MCF 10A (cell line): ENCODE data around the gene ARHGEF17. TPM values are rescaled to one million over a fixed set of nuclear protein-coding genes. Genes with fewer than 3 reads are reported as not detected.

ENCODE experiments used
- BruUV-seq: library from RNA; stranded (reverse); fragments of 400-500 nt; replicated peaks from 2 replicates; lab custom pipeline; 2021; lab: Mats Ljungman, UMichigan
- CTCF ChIA-PET: fragments of 300-600 bp; sonication (Branson Sonifier 250); formaldehyde crosslinking; extraction: SDS; loops from one replicate; lab custom pipeline; 2021; ENCODE audit warnings: antibody characterized with exemption, inconsistent platforms; lab: Yijun Ruan, JAX
- POLR2A ChIA-PET: fragments of 300-600, 350-650 bp; sonication (Branson Sonifier 250); formaldehyde crosslinking; extraction: SDS; loops from one replicate; lab custom pipeline; 2020; ENCODE audit warnings: antibody characterized with exemption, inconsistent platforms; lab: Yijun Ruan, JAX
- DNase-seq: peaks from one replicate; pipeline ENCODE4 v3.0.0-alpha.2; 2018; ENCODE audit not compliant: unreplicated experiment
- H3K27ac Mint-ChIP-seq: one replicate; pipeline ENCODE4 v1.8.0; 2022; ENCODE audit warnings: mild to moderate bottlenecking, low read depth, mixed read lengths; ENCODE audit not compliant: unreplicated experiment
- H3K27me3 Mint-ChIP-seq: one replicate; pipeline ENCODE4 v1.8.0; 2022; ENCODE audit warnings: mixed read lengths; ENCODE audit not compliant: insufficient read depth, unreplicated experiment
- H3K36me3 Mint-ChIP-seq: one replicate; pipeline ENCODE4 v1.8.0; 2022; ENCODE audit warnings: mild to moderate bottlenecking, moderate library complexity, mixed read lengths; ENCODE audit not compliant: insufficient read depth, unreplicated experiment
- H3K4me1 Mint-ChIP-seq: one replicate; pipeline ENCODE4 v1.8.0; 2022; ENCODE audit warnings: mixed read lengths; ENCODE audit not compliant: insufficient read depth, unreplicated experiment
- H3K4me3 Mint-ChIP-seq: one replicate; pipeline ENCODE4 v1.8.0; 2022; ENCODE audit warnings: mild to moderate bottlenecking, moderate library complexity, mixed read lengths; ENCODE audit not compliant: unreplicated experiment
- H3K9me3 Mint-ChIP-seq: one replicate; pipeline ENCODE4 v1.8.0; 2022; ENCODE audit warnings: mixed read lengths; ENCODE audit not compliant: unreplicated experiment
- CTCF ChIP-seq: fragments of 200-600 bp; IDR thresholded peaks from one replicate; pipeline ENCODE4 v1.8.0; 2022; ENCODE audit warnings: antibody characterized with exemption, mild to moderate bottlenecking; ENCODE audit not compliant: unreplicated experiment
- intact Hi-C: fragments of 100-400 bp; cut with micrococcal nuclease; formaldehyde crosslinking; loops from 2 replicates; pipeline ENCODE4 v1.14.1; 2022
- total RNA-seq: library from RNA; stranded (reverse); gene quantifications from 2 replicates; pipeline ENCODE4 v1.2.3, GENCODE V29; 2022

The ARHGEF17 gene
- total RNA-seq, 1 experiment from 2014 or later: 27.6 TPM

DNA sequence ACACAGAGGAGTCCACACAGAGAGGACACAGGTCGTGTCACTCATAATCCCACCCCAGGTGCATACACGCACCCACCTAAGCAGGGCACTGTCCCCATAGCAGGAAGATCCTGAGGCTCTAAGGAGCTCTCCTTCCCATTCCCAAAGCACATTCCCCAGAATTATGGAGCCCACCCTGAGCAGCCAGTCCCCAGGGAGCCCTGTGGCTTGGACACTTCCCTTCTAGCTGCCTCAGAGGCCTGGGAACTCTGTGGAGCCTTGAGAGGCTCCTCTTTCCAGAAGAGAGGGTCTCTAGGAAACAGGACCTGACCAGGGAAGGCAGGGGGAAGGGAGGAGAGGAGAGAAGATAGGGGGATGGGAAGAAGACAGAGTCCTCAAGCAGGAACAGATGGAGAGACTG, 29.8 kb downstream of the ARHGEF17 start:
- Mint-ChIP-seq H3K27ac (no peak overlapping the region), H3K27me3 (no peaks in the 10 kb centered on the region), H3K4me1 (peaks cover 24% of the 10 kb centered on the region), H3K4me3 (no peak overlapping the region), H3K36me3 (peaks cover 6% of the 10 kb centered on the region), H3K9me3 (no peaks in the 10 kb centered on the region)
- intact Hi-C loops: no loop called here
- POLR2A ChIA-PET: interaction anchor here (0.8 to 0.9 kb wide), 2 partner anchors 29 to 31 kb away, joined by 5 to 6 read pairs; partner anchors contain the start of gene ARHGEF17
- CTCF ChIA-PET: interaction anchor here (0.6 to 7.5 kb wide), 5 partner anchors 12 to 313 kb away, joined by 4 to 127 read pairs (median 11); partner anchors contain the start of gene ARHGEF17
- TF ChIP-seq CTCF: no peak
- no TSS peak for BruUV-seq
- no peak for DNase-seq

DNA sequence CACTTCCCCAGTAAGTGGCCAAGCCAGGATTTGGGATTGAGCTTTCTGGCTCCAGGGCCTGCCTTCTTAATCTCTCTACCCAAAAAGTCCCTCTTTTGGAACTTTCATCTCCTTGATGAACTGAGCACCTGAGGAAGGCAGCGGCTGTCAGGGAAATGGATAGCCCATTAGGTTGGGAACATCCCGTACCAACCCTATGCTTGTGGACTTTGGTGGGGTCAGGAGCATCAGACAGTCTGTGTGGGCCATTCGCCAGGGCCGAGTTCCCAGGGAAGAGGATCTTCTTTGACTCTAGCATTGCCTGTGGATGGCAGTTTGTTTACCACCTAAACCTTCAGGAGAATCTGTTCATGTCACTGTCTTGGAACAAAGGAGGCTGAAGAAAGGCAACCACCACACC, 30.2 kb downstream of the ARHGEF17 start:
- TF ChIP-seq CTCF: no peak
- no TSS peak for BruUV-seq
- POLR2A ChIA-PET: no interaction called here
- CTCF ChIA-PET: interaction anchor here (1.5 to 7.5 kb wide), 3 partner anchors 12 to 55 kb away, joined by 8 to 127 read pairs (median 58); partner anchors contain the start of gene ARHGEF17
- DNase-seq: no peak
- peaks cover 24% of the 10 kb centered on the region for H3K4me1 Mint-ChIP-seq
- no peak overlapping the region for H3K4me3 Mint-ChIP-seq
- H3K36me3 Mint-ChIP-seq: peaks cover 6% of the 10 kb centered on the region
- H3K27ac Mint-ChIP-seq: no peak overlapping the region
- intact Hi-C loops: no loop called here
- no peaks in the 10 kb centered on the region for H3K9me3 Mint-ChIP-seq
- H3K27me3 Mint-ChIP-seq: no peaks in the 10 kb centered on the region

- Mint-ChIP-seq H3K4me3 (no peak overlapping the region), H3K9me3 (no peaks in the 10 kb centered on the region), H3K4me1 (peaks cover 10% of the 10 kb centered on the region), H3K27ac (no peak overlapping the region), H3K27me3 (no peaks in the 10 kb centered on the region), H3K36me3 (peaks cover 6% of the 10 kb centered on the region)
- CTCF ChIA-PET: interaction anchor here (0.7 to 3.2 kb wide), 3 partner anchors 12 to 64 kb away, joined by 3 to 30 read pairs (median 6); no protein-coding TSS in a partner anchor
- no TSS peak for BruUV-seq
- POLR2A ChIA-PET: interaction anchor here (0.7 kb wide), 3 partner anchors 8 to 1247 kb away, joined by 3 read pairs; no protein-coding TSS in a partner anchor
- DNase-seq: no peak
- intact Hi-C loops: no loop called here
- TF ChIP-seq CTCF: no peak
Measured at GRCh38 chr11:73340164-73340563, 32.1 kb downstream of the ARHGEF17 start.

GRCh38 chr11:73342633-73343032, 34.6 kb downstream of the ARHGEF17 start:
- peaks cover 12% of the 10 kb centered on the region for H3K36me3 Mint-ChIP-seq
- no TSS peak for BruUV-seq
- H3K27ac Mint-ChIP-seq: no peak overlapping the region
- ChIA-PET POLR2A (no interaction called here), CTCF (interaction anchor here (3.2 kb wide), 1 partner anchor 9 kb away, joined by 30 read pairs; no protein-coding TSS in a partner anchor)
- no peak for TF ChIP-seq CTCF
- H3K4me3 Mint-ChIP-seq: no peak overlapping the region
- H3K4me1 Mint-ChIP-seq: peaks cover 4% of the 10 kb centered on the region
- no peaks in the 10 kb centered on the region for H3K9me3 Mint-ChIP-seq
- no peaks in the 10 kb centered on the region for H3K27me3 Mint-ChIP-seq
- intact Hi-C loops: no loop called here
- no peak for DNase-seq
